Tibial nerve (tissue), 4 donors: Measurements from ENCODE around the gene EXT2. TPM values are rescaled to one million over a fixed set of nuclear protein-coding genes. Genes with fewer than 3 reads are reported as not detected.

Experiments
- DNase-seq, 2 donors: peaks; one replicate each; pipeline ENCODE4 v3.0.0-alpha.2; 2019; ENCODE audit warnings: low spot score in 2 of 2
- H3K27ac ChIP-seq, 4 donors: fragments of 200-600 bp; sonication (generic) in 3 of 4; one replicate each; pipeline ENCODE4 v1.5.1; 2017 to 2019; ENCODE audit warnings: mild to moderate bottlenecking in 1 of 4
- H3K27me3 ChIP-seq, 2 donors: fragments of 200-600 bp; sonication (generic) in 1 of 2; one replicate each; pipeline versions ENCODE4 v1.5.1 to v1.6.0; 2017 to 2019
- H3K36me3 ChIP-seq, 3 donors: fragments of 200-600 bp; sonication (generic); one replicate each; pipeline ENCODE4 v1.5.1; 2018 to 2019
- H3K4me1 ChIP-seq, 4 donors: fragments of 200-600 bp; sonication (generic) in 3 of 4; one replicate each; pipeline ENCODE4 v1.5.1; 2017 to 2019
- H3K4me3 ChIP-seq, 4 donors: fragments of 200-600 bp; sonication (generic) in 3 of 4; one replicate each; pipeline ENCODE4 v1.5.1; 2017 to 2019; ENCODE audit warnings: mild to moderate bottlenecking in 1 of 4, moderate library complexity in 1 of 4
- H3K9me3 ChIP-seq, 4 donors: fragments of 200-600 bp; sonication (generic) in 3 of 4; one replicate each; pipeline ENCODE4 v1.5.1; 2017 to 2019
- EP300 ChIP-seq, 2 donors: sonication (generic); formaldehyde crosslinking; IDR thresholded peaks; one replicate each; pipeline ENCODE4 v1.6.1; 2017; ENCODE audit warnings: antibody characterized with exemption in 2 of 2, mild to moderate bottlenecking in 1 of 2
- POLR2A ChIP-seq, 2 donors: fragments of 450-650 bp; IDR thresholded peaks; one replicate each; pipeline ENCODE4 v1.6.1; 2017; ENCODE audit warnings: antibody characterized with exemption in 2 of 2, mild to moderate bottlenecking in 2 of 2, moderate library complexity in 2 of 2
- WGBS, 2 donors: methylation state at CpG; one replicate each; pipeline ENCODE4 v1.1.5; 2018; 5-methylcytosine and 5-hydroxymethylcytosine counted together
- total RNA-seq, 4 donors: library from RNA; depleted of rRNA; stranded (reverse); fragments of >200 nt; gene quantifications; one replicate each; pipeline ENCODE4 v1.1.0, GENCODE V29; 2016
- TF ChIP-seq, protein P1 (sequence below), 5 experiments: fragments of 200-600 bp in 3 of 5; fragments of 450-650 bp in 2 of 5; sonication (generic) in 3 of 5; IDR thresholded peaks; one replicate each; pipeline ENCODE4 v1.5.1; 2016 to 2019; ENCODE audit warnings: antibody characterized with exemption in 5 of 5, mild to moderate bottlenecking in 3 of 5, moderate library complexity in 2 of 5

Gene EXT2
- total RNA-seq, 4 donors from 2014 or later = 69.3 to 80.0 (median 73.1) TPM

- Histone ChIP-seq H3K36me3 (no peaks in the 10 kb centered on the region), H3K27me3 (no peaks in the 10 kb centered on the region), H3K27ac (no peak overlapping the region), H3K4me1 (peaks cover 0 to 6% (median 1%) of the 10 kb centered on the region in 4 donors), H3K4me3 (no peak overlapping the region), H3K9me3 (no peaks in the 10 kb centered on the region)
- TF ChIP-seq, protein P1, sequence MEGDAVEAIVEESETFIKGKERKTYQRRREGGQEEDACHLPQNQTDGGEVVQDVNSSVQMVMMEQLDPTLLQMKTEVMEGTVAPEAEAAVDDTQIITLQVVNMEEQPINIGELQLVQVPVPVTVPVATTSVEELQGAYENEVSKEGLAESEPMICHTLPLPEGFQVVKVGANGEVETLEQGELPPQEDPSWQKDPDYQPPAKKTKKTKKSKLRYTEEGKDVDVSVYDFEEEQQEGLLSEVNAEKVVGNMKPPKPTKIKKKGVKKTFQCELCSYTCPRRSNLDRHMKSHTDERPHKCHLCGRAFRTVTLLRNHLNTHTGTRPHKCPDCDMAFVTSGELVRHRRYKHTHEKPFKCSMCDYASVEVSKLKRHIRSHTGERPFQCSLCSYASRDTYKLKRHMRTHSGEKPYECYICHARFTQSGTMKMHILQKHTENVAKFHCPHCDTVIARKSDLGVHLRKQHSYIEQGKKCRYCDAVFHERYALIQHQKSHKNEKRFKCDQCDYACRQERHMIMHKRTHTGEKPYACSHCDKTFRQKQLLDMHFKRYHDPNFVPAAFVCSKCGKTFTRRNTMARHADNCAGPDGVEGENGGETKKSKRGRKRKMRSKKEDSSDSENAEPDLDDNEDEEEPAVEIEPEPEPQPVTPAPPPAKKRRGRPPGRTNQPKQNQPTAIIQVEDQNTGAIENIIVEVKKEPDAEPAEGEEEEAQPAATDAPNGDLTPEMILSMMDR (IDR thresholded peaks at IDR 0.05) = no peak
- no peak for TF ChIP-seq EP300 (IDR thresholded peaks at IDR 0.05)
- TF ChIP-seq POLR2A (IDR thresholded peaks at IDR 0.05) = no peak
- no peak for DNase-seq
- WGBS, 2 donors = 88 to 93% methylated on average over 1 of the region's 1 CpG
Observed at GRCh38 chr11:44165432-44165831, 70.0 kb downstream of the EXT2 start.

GRCh38 chr11:44167046-44167445 is 71.6 kb downstream of the EXT2 start:
- Histone ChIP-seq H3K9me3 (no peaks in the 10 kb centered on the region), H3K27ac (no peak overlapping the region), H3K4me3 (no peak overlapping the region), H3K27me3 (no peaks in the 10 kb centered on the region), H3K36me3 (peaks cover 0 to 8% (median 0%) of the 10 kb centered on the region in 3 donors), H3K4me1 (peaks cover 0 to 6% (median 2%) of the 10 kb centered on the region in 4 donors)
- TF ChIP-seq EP300 (IDR thresholded peaks at IDR 0.05) = no peak
- TF ChIP-seq, protein P1 (IDR thresholded peaks at IDR 0.05) = no peak
- TF ChIP-seq POLR2A (IDR thresholded peaks at IDR 0.05) = no peak
- WGBS, 2 donors = 66 to 69% methylated on average over 2 of the region's 2 CpGs
- DNase-seq = no peak

DNA sequence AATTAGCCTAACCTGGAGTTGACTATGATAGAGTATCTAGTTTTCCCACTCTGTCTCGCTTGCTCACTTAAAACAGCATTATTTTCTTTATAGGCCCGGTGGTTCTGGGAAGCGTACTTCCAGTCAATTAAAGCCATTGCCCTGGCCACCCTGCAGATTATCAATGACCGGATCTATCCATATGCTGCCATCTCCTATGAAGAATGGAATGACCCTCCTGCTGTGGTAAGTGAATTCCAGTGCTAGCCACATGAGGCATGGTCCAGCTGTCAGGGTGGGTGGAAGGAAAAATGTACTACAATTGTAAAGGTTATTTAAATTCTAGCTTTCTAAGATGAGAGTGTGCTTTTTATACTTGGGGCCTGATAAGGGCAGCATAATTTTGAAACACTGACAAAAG is 76.0 kb downstream of the EXT2 start:
- no peak for DNase-seq
- H3K4me1 ChIP-seq = peaks cover 0 to 4% (median 2%) of the 10 kb centered on the region in 4 donors
- H3K36me3 ChIP-seq = peaks cover 0 to 37% (median 0%) of the 10 kb centered on the region in 3 donors
- no peaks in the 10 kb centered on the region for H3K27me3 ChIP-seq
- no peak overlapping the region for H3K4me3 ChIP-seq
- TF ChIP-seq EP300 (IDR thresholded peaks at IDR 0.05) (no peak), POLR2A (IDR thresholded peaks at IDR 0.05) (no peak)
- TF ChIP-seq, protein P1 (IDR thresholded peaks at IDR 0.05) = no peak
- 81 to 88% methylated on average over 4 of the region's 4 CpGs for WGBS, 2 donors
- H3K9me3 ChIP-seq = no peaks in the 10 kb centered on the region
- H3K27ac ChIP-seq = no peak overlapping the region

DNA sequence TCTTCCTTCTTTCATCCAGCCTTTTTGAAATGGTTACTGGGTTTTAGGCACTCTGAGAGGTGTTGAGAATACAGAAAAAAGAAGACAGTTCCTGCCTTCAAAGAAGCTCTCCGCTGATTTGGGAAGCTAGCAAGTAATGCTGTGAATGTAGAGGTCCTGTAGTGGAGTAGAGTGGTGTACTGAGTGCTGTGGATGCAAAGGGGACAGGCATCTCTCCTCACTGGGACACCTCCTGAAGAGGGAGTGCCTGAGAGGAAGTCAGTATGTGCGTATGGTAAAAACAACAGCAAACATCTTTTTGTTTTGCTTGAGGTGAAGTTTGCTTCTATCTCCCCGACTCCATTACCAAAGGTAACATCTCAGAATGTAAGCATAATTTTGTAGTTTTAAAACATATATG is 77.5 kb downstream of the EXT2 start:
- TF ChIP-seq POLR2A (IDR thresholded peaks at IDR 0.05) = no peak
- TF ChIP-seq, protein P1 (IDR thresholded peaks at IDR 0.05) = no peak
- TF ChIP-seq EP300 (IDR thresholded peaks at IDR 0.05) = no peak
- Histone ChIP-seq H3K9me3 (no peaks in the 10 kb centered on the region), H3K36me3 (peaks cover 0 to 37% (median 0%) of the 10 kb centered on the region in 3 donors), H3K4me3 (no peak overlapping the region), H3K27ac (no peak overlapping the region), H3K4me1 (peaks cover 0 to 3% (median 0%) of the 10 kb centered on the region in 4 donors), H3K27me3 (no peaks in the 10 kb centered on the region)
- no peak for DNase-seq
- WGBS, 2 donors = 96% methylated on average over 3 of the region's 3 CpGs

- peaks cover 0 to 3% (median 0%) of the 10 kb centered on the region in 4 donors for H3K4me1 ChIP-seq
- no peak for DNase-seq
- no peaks in the 10 kb centered on the region for H3K27me3 ChIP-seq
- no peaks in the 10 kb centered on the region for H3K9me3 ChIP-seq
- H3K27ac ChIP-seq = no peak overlapping the region
- H3K4me3 ChIP-seq = no peak overlapping the region
- TF ChIP-seq, protein P1 (IDR thresholded peaks at IDR 0.05) = no peak
- no peak for TF ChIP-seq POLR2A (IDR thresholded peaks at IDR 0.05)
- TF ChIP-seq EP300 (IDR thresholded peaks at IDR 0.05) = no peak
- H3K36me3 ChIP-seq = peaks cover 0 to 37% (median 0%) of the 10 kb centered on the region in 3 donors
- WGBS, 2 donors = 86 to 95% methylated on average over 1 of the region's 1 CpG
Observed at GRCh38 chr11:44174842-44175241, 79.4 kb downstream of the EXT2 start.
